Vagina (tissue), 2 donors: ENCODE measurements around the gene PTPRF.
"Not testable (repeated sequence)": the region's sequence is repeated elsewhere in the genome, so short reads cannot be mapped to it uniquely, and the experiment has no call there.

Experiments used
- POLR2A ChIP-seq, 2 donors: fragments of 450-650 bp; IDR thresholded peaks; one replicate each; pipeline ENCODE4 v1.6.1; 2017; ENCODE audit warnings: antibody characterized with exemption in 2 of 2, mild to moderate bottlenecking in 2 of 2, moderate library complexity in 2 of 2
- TF ChIP-seq, protein P1 (sequence below), 3 experiments: fragments of 450-650 bp in 2 of 3; fragments of 200-600 bp in 1 of 3; sonication (generic) in 1 of 3; IDR thresholded peaks; one replicate each; pipeline ENCODE4 v1.5.1; 2017 to 2019; ENCODE audit warnings: antibody characterized with exemption in 3 of 3, mild to moderate bottlenecking in 2 of 3, moderate library complexity in 2 of 3

DNA sequence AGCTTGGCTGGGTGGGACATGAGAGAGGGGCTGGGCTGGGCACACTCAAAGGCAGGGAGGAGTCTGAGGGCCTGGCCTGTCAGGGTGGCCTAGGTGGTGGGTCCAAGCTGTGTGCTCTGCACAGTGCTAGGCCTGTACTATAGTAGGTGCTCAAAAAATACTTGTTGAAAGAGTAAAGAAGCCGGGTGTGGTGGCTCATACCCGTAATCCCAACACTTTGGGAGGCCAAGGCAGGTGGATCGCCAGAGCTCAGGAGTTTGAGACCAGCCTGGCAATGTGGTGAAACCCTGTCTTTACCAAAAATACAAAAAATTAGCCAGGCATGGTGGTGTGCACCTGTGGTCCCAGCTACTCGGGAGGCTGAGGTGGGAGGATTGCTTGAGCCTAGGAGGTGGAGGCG, 18.7 kb downstream of the PTPRF start:
- TF ChIP-seq, protein P1, sequence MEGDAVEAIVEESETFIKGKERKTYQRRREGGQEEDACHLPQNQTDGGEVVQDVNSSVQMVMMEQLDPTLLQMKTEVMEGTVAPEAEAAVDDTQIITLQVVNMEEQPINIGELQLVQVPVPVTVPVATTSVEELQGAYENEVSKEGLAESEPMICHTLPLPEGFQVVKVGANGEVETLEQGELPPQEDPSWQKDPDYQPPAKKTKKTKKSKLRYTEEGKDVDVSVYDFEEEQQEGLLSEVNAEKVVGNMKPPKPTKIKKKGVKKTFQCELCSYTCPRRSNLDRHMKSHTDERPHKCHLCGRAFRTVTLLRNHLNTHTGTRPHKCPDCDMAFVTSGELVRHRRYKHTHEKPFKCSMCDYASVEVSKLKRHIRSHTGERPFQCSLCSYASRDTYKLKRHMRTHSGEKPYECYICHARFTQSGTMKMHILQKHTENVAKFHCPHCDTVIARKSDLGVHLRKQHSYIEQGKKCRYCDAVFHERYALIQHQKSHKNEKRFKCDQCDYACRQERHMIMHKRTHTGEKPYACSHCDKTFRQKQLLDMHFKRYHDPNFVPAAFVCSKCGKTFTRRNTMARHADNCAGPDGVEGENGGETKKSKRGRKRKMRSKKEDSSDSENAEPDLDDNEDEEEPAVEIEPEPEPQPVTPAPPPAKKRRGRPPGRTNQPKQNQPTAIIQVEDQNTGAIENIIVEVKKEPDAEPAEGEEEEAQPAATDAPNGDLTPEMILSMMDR (IDR thresholded peaks at IDR 0.05) = not testable (repeated sequence)
- TF ChIP-seq POLR2A (IDR thresholded peaks at IDR 0.05) = not testable (repeated sequence)
